HEK293T (cell line): ENCODE measurements around the gene CABP5.

Source experiments
- ARNT ChIP-seq: fragments of 450-650 bp; IDR thresholded peaks from 2 replicates; pipeline ENCODE4 v1.6.1; 2017; ENCODE audit warnings: mild to moderate bottlenecking
- BHLHE40 ChIP-seq: fragments of 450-650 bp; IDR thresholded peaks from 2 replicates; pipeline ENCODE4 v1.6.1; 2016; ENCODE audit warnings: mild to moderate bottlenecking, moderate library complexity, borderline replicate concordance
- FOXM1 ChIP-seq: fragments of 450-650 bp; IDR thresholded peaks from 2 replicates; pipeline ENCODE4 v1.6.1; 2017; ENCODE audit warnings: mild to moderate bottlenecking, borderline replicate concordance

DNA sequence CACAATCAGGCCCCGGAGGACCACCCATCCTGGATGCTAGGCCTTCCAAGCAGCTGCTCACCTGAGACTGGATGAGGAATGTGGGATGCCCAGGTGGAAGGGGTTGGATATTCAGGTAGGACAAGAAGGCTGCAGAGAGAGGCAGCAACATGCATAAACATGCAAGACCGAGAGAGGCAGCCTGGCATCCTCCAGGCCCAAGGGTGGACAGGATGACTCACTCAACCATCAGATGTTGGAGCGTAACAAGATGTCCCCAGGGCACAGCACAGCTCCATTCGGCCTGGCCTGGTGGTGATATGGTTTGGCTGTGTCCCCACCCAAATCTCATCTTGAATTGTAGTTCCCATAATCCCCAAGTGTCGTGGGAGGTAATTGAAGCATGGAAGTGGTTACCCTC, 10.0 kb upstream of the CABP5 start:
- TF ChIP-seq BHLHE40 (no peak), ARNT (no peak), FOXM1 (no peak)
